Suprapubic skin (tissue), 3 donors: ENCODE results near the gene ZGLP1.

ENCODE experiments used
- POLR2A ChIP-seq, 2 donors: fragments of 450-650 bp; IDR thresholded peaks; one replicate each; pipeline ENCODE4 v1.6.1; 2017; ENCODE audit warnings: antibody characterized with exemption in 2 of 2, mild to moderate bottlenecking in 2 of 2, moderate library complexity in 2 of 2
- TF ChIP-seq, protein P1 (sequence below), 2 donors: fragments of 200-600 bp in 1 of 2; fragments of 450-650 bp in 1 of 2; sonication (generic) in 1 of 2; IDR thresholded peaks; one replicate each; pipeline ENCODE4 v1.5.1; 2016 to 2019; ENCODE audit warnings: antibody characterized with exemption in 2 of 2, mild to moderate bottlenecking in 1 of 2, moderate library complexity in 1 of 2

GRCh38 chr19:10262771-10263170 lies 46.8 kb downstream of the ZGLP1 start:
- TF ChIP-seq POLR2A (IDR thresholded peaks at IDR 0.05): no peak
- TF ChIP-seq, protein P1, sequence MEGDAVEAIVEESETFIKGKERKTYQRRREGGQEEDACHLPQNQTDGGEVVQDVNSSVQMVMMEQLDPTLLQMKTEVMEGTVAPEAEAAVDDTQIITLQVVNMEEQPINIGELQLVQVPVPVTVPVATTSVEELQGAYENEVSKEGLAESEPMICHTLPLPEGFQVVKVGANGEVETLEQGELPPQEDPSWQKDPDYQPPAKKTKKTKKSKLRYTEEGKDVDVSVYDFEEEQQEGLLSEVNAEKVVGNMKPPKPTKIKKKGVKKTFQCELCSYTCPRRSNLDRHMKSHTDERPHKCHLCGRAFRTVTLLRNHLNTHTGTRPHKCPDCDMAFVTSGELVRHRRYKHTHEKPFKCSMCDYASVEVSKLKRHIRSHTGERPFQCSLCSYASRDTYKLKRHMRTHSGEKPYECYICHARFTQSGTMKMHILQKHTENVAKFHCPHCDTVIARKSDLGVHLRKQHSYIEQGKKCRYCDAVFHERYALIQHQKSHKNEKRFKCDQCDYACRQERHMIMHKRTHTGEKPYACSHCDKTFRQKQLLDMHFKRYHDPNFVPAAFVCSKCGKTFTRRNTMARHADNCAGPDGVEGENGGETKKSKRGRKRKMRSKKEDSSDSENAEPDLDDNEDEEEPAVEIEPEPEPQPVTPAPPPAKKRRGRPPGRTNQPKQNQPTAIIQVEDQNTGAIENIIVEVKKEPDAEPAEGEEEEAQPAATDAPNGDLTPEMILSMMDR (IDR thresholded peaks at IDR 0.05): no peak
